Umbilical cord (tissue), 2 donors: Measurements from ENCODE around the gene WDPCP. TPM values are rescaled to one million over a fixed set of nuclear protein-coding genes. Genes with fewer than 3 reads are reported as not detected.
"Not testable (repeated sequence)": the region's sequence is repeated elsewhere in the genome, so short reads cannot be mapped to it uniquely, and the experiment has no call there.

ENCODE experiments used
- DNase-seq: peaks from one replicate; pipeline ENCODE4 v3.0.0-alpha.2; 2015; ENCODE audit warnings: low spot score
- total RNA-seq: library from RNA; depleted of rRNA; stranded (reverse); fragments of >200 nt; gene quantifications from one replicate; pipeline ENCODE4 v1.2.3, GENCODE V29; 2014; ENCODE audit warnings: low replicate concordance; ENCODE audit not compliant: insufficient read depth

The WDPCP gene, protein sequence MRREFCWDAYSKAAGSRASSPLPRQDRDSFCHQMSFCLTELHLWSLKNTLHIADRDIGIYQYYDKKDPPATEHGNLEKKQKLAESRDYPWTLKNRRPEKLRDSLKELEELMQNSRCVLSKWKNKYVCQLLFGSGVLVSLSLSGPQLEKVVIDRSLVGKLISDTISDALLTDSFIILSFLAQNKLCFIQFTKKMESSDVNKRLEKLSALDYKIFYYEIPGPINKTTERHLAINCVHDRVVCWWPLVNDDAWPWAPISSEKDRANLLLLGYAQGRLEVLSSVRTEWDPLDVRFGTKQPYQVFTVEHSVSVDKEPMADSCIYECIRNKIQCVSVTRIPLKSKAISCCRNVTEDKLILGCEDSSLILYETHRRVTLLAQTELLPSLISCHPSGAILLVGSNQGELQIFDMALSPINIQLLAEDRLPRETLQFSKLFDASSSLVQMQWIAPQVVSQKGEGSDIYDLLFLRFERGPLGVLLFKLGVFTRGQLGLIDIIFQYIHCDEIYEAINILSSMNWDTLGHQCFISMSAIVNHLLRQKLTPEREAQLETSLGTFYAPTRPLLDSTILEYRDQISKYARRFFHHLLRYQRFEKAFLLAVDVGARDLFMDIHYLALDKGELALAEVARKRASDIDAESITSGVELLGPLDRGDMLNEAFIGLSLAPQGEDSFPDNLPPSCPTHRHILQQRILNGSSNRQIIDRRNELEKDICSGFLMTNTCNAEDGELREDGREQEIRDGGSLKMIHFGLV
- 31.1 TPM for total RNA-seq

DNA sequence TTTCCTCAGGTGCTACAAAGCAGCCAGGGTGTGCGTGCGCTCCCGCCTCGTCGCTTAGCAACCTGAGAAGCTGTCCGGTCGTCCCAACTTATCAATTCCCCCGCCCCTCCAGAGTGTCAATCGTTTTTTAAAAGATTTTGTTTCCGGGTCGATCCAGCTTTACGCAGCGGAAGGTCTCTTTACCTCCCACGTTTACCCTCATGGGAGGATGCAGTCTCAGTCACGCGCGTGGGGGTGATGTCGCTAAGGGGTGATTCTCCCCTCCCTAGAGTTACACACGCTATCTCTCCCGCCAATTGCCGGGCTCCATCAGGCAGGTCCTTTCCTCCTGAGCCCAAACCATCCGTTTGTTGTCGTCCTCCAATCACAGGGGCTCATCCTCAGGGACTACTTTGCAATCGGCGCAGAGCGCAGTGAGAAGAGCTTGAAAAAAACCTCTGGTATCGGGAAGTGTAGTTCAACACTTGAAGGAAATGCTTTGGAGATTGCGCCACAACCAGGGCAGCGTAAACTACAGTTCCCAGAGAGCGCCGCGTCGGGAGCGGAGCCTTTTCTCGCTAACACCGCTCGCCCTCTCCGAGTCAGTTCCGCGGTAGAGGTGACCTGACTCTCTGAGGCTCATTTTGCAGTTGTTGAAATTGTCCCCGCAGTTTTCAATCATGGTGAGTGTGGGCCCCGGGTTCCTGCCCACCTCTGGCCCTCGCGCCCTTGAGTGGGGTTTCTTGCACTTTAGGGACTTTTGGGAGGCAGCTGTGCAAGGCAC, at the start of gene WDPCP, which contains the start of gene MDH1:
Gene WDPCP (minus strand): TSS at position 93 of the 763 bp plus-strand sequence. CDS start 206 bp downstream, outside the sequence.
Gene MDH1 (plus strand): TSS at position 579 of the 763 bp plus-strand sequence. CDS start 81 bp downstream, at position 660.
- peak; percentile 100 for DNase-seq

DNA sequence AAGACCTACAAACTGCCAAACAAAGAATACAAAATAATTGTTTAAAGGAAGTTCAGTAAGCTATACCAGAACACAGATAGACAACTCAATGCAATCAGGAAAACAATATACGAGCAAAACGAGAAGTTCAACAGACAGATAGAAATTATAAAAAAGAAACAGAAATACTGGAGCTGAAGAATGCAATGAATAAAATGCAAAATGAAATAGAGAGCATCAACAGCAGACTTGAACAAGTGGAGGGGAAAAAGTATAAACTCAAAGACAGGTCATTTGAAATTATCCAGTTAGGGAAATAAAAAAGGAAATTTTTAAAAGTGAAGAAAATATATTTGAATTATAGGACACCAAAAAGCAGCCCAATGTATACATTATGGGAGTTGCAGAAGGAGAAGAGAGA, 44.1 kb upstream of the WDPCP start:
- no peak for DNase-seq

DNA sequence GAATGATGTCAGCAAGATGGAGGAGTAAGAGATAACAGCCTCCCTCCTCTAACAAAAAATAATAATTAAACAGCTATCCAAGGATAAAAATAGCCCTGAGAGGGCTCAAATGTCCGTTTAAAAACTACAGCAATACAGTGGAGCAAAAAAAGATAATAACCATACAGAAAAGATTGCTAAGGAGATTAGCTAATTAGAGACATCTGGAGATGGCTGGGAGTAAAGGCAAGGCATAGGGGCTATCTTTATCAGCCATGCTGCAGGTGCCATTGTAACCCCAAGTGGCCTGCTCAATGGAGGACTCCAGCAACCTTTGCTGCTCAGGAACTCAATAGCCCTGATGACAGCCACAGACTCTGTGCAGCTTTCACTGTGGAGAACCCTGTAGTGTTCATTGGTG, 43.2 kb upstream of the WDPCP start:
- DNase-seq = no peak

DNA sequence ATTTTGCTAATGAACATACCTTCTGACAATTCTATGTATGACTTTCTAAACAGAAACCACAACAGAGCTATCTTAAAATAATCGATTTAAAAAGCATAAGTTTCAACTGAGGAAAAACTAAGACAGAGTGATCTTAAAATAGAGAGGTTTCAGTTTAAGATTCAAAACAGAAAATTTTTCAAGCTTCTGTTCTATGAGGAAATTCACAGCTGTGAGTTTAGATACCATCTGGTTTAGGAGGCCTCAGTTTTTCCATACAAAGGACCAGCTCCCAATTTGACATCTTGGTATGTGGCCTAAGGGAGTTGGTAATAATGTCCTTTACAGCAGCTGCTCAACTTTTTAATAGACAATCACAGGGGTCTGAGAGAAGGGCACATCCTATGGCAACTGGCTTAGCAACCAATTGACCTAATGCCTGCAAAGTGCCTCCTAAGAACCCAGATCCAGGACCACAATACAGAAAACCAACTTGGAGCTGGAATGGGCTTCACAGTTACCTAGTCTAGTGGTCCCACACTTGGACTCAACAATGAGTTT, 40.2 kb upstream of the WDPCP start:
- no peak for DNase-seq

DNA sequence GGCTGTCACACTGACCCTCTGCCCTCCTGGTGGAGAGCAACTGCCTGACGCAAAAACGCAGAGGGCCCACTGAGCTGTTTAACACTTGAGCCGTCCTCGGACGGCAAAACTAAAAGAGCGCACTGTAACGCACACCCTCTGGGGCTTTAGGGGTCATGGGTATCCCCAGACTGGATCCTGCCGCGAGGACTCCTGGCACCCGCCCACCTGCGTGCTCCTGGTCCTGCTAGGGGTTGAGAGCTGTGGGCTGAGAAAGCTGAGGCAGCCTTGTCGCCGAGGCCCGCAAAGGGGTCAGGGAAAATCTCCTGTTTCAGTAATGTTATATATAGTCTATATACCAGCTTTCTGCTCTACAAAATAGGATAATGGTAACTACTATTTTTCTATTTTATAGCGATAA, 39.6 kb upstream of the WDPCP start:
- DNase-seq = no peak

DNA sequence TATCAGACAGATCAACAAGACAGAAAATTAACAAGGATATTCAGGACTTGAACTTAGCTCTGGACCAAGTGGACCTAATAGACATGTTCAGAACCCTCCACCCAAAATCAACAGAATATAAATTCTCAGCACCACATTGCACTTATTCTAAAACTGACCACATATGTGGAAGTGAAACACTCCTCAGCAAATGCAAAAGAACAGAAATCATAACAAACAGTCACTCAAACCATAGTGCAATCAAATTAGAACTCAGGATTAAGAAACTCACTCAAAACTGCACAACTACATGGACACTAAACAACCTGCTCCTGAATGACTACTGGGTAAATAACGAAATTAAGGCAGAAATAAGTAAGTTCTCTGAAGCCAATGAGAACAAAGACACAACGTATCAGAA, 35.5 kb upstream of the WDPCP start:
- not testable (repeated sequence) for DNase-seq

DNA sequence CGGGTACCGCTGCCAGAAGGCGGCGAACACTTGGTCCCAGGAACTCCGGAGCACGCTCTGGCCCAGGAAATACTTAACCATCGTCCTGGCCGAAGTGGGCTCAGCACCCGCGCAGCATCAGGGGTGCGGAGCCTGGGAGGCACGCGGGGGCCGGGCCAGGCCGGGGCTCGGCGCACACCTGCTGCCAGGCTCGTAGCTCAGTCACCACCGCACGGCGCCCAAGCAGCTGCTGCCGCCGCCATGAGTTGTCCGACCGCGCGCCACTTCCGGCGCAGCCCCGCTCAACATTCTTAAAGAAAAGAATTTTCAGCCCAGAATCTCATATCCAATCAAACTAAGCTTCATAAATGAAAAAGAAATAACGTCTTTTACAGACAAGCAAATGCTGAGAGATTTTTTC, 34.5 kb upstream of the WDPCP start:
- DNase-seq = no peak

DNA sequence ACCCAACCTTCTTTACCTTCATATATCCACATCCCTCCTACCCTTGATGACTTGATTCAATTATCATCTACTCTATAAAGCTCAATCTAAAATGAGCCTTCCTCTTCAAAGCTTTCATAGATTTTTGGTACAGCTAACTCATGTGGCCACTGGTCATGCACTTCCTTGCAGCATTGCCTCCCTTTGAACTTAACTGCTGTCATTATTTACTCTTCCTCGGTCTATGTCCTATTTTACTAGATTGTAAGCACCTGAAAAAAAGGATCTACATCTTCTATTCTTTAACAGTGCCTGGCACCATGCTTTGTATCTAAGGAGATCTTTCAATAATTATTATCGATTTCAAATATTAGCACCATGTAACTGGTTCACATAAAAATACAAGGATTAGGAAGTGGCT, 31.1 kb upstream of the WDPCP start:
- no peak for DNase-seq

DNA sequence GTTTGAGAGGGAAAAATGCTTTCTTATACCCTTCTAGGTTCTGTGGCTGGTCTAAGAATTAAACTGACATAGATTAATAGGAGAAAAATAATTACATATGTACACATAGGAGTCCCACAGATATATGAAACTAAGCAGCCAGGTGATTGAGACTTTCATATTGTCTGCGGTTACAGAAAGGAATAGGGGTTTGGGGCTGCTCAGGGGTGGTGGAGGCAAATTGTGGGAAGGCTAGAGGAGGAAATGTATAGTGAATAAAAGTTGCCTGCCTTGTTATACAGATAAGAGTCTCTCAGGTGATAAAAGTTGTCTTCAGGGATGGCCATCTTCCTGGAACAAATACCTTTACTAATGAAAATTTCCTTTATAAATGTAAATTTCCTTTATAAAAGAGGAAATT, 29.1 kb upstream of the WDPCP start:
- no peak for DNase-seq

DNA sequence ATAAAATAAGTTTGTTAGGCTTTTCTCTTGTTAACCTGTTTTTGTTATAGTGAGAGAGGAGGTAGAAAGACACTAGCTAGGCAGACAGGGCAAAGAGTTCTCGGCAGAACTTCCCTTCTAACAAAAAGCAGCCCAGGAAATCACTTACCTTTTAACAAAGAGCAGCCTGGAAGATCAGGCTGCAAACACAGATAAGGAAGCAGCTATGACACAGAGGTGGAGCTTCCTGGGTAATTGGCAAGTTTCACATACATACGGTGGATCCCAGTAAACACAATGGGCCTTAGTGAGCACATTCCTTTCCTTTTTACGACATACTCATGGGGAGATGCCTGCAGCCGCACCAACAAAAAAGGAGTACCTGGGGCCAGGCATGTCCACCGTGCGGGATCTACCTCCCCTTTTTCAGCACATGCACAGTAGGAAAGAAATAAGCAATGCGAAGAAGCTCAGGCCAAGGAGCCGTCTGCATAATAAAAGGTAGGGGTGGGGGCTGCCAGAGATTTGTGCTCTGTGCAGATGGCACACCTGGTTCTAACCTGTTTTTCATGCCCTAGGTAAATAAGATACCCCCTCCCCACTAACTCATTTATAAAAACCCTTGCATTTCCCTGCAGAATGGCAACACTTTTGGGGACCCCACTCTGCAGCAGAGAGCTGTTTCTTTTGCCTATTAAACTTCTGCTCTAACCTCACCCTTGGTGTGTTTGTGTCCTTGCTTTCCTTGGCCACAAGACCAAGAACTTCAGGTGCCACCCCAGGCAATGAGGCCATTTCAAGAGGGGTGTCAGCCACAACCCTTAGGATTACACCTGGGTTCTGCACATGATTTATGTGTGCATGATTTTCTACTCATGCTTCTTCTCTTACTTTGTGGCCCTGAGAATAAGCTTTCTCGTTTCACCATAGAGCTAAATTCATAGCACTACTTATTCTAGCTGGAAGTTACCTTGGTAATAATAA, 27.0 kb upstream of the WDPCP start:
- DNase-seq = peak; percentile 3

DNA sequence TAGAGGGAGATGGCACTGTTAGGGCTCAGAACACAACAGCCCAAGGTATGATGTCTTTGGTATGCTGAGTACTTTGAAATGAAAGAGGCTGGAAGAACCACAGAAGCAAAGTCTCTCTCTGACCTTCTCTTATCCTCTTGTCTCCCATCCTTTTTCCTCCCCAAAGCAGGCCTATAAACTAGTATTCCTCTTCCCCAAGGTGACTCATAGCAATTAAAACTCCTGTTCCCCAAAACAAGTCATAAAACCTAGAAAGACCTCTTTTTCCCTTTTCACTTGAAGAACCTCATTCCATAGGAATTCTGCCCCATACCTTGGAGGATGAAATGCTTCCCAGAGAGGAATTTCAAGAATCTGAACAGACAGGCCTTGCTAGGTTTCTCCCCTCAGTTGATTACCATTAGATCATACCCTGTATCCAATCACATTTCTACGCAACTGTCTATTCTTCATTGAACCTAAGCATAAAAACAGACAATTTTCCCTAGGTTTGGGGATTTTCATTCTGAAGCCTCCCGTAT, 26.2 kb upstream of the WDPCP start:
- DNase-seq = peak; percentile 34

DNA sequence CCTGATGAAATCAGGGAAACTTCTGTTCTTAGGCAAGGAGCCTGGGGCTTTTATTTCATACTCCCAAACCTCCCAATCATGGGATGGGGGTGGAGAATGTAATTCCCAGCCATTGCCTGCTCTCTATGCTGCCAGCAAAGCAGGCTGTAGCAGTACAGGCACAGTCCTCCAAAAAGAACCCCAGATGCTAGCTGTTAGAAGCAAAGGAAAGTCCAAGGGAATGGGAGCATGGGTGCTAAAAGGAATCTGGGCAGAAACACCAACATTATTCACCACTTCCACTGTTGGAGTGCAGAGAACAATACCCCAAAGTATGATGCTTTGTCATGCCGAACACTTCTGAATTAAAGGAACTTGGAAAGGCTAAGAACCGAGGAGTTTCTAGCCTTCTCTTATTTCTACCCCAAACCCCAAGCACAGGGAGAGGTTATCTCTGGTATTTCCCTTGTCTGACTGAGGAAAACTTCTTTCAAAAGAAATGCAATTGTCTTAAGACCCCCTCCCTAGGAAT, 25.2 kb upstream of the WDPCP start:
- DNase-seq = no peak

DNA sequence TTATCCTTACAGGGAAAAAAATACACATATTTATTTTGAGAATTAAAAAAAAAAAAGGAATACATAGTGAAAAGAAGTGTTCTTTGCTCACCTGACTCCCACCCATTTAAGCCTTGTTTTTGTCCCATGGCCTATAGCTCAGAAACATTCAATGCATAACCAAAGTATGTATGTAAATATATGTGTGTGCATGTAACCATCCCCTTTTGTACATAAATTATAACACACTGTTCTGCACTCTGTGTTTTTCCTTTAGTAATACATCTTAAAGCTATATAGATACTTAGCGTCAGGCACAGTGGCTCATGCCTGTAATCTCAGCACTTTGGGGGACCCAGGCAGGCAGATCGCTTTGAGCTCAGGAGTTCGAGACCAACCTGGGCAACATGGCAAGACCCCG, 22.2 kb upstream of the WDPCP start:
- no peak for DNase-seq

DNA sequence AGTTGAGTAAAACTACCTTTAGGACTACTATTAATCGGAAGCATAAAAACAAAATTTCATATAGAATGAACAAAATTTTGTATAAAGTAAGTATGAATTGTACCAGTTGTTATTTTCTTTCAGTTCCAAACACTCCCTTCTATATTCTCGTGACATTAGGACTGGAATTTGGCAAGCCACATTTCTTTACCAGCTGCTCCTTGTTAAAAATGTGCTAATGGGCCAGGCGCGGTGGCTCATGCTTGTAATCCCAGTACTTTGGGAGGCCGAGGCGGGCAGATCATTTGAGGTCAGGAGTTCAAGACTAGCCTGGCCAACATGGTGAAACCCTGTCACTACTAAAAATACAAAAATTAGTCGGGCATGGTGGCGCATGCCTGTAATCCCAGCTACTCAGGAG, 20.6 kb upstream of the WDPCP start:
- DNase-seq = not testable (repeated sequence)

DNA sequence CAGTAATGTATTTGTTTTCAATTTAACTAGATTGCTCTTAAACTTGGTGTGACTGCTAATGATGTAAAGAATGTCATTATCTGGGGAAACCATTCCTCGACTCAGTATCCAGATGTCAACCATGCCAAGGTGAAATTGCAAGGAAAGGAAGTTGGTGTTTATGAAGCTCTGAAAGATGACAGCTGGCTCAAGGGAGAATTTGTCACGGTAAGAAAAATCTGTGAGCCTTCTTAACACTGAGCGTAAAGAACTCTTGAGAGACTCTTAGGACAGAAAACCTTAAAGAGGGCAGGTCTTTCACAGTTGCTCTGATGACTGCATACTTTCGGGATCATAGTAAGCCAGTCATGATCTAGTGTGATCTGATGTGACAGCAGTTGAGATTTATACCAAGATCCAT, 16.4 kb upstream of the WDPCP start:
- no peak for DNase-seq

DNA sequence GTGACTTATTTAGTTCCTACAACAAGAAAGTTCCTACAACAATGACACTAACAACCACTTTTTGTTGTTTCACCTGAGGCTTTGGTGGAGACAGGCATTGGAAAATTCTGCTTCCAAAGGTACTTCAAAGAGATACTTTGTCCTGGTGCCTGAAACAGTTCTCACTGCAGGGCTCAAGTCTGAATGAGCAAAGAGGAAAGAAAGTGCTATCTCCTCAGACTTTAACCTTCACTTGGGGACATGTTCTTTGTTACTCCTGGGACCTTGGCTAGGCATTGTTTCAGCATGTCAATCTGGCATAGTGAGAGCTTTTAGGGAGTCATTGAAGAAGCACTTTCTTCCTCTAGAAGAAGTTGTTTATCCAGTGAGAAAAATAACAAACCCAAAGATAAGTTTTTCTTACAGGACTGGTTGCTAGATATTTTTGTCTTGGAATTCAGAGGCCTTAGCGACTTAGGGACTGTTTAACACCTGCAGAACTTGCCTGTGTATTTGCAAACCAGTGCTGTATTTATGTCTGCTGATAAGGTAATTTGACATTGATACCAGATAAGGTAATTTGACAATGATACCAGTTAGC, 12.7 kb upstream of the WDPCP start:
- no peak for DNase-seq

DNA sequence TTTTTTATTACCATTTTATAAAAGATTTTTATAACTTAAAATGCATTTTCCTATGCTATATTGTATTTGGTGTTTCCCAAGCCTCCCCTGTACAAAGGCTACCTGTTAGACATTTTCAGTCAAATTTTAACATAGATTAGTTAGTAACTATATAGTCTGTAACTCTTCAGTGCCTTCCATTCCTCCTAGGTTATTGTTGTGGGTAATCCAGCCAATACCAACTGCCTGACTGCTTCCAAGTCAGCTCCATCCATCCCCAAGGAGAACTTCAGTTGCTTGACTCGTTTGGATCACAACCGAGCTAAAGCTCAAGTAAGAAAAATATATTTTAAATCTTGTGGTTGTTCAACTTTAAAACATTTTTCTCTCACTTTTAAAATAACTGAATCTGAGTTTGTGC, 10.7 kb upstream of the WDPCP start:
- DNase-seq = no peak

DNA sequence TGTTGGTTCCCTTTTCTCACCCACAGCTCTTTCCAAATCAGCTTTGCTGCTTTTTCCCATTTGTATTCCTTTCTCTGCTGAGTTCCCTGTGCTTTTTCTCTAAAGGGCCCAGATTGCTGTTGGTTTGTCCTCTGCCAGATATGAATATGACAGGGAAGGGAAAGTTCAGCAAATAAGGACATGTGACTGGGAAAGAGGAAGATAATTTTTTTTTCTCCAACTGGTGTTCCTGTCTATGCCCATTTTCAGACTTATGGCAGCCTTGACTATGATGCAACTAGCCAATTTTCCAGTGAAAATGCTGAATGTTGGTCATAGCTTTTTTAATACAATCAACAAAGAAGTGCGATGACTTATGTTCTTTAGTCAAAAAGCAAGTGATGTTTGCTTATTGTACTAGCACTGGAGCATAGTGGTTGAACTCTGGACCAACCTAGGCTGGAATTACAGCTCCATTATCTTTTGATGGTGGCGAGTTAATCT, 8.2 kb upstream of the WDPCP start:
- no peak for DNase-seq

DNA sequence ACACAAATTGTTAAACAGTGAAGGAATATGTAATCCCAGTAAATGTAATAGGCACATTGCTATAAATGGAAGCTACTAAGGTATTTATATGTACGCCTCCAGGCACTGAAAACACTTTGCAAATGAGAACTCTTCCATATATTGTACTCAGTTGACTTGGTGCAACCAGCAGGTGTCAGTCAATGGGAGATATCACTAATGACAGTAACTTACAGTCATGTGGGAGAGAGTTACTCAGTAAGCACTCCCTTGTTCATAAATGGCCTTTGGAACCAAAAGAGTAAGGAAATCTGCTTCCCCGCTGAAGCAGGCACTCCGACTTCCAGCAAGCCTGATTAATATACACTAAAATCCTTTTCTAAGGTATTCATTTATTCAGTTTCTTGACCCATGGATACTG, 6.4 kb upstream of the WDPCP start:
- no peak for DNase-seq
